Measurements from ENCODE around the gene KXD1. TPM values are rescaled to one million over a fixed set of nuclear protein-coding genes. Genes with fewer than 3 reads are reported as not detected.
"Not testable (repeated sequence)": the region's sequence is repeated elsewhere in the genome, so short reads cannot be mapped to it uniquely, and the experiment has no call there.

The KXD1 gene
- total RNA-seq, 1 donor from 2014 or later: 16.4 TPM

- no peak for DNase-seq
Observed at GRCh38 chr19:18536475-18536874, 21.2 kb upstream of the KXD1 start.

- no peak for DNase-seq
Observed at GRCh38 chr19:18537431-18537830, 20.2 kb upstream of the KXD1 start.

GRCh38 chr19:18538115-18538514, 19.6 kb upstream of the KXD1 start:
- DNase-seq: no peak

- no peak for DNase-seq
Observed at GRCh38 chr19:18539372-18539771, 18.3 kb upstream of the KXD1 start.

GRCh38 chr19:18540200-18540599, 17.5 kb upstream of the KXD1 start:
- not testable (repeated sequence) for DNase-seq

GRCh38 chr19:18541258-18541991, 16.2 kb upstream of the KXD1 start:
- peak; percentile 17 for DNase-seq

GRCh38 chr19:18541992-18542940, 15.4 kb upstream of the KXD1 start:
- no peak for DNase-seq

GRCh38 chr19:18542941-18543813, 14.5 kb upstream of the KXD1 start, which contains the start of gene FKBP8:
Gene FKBP8 (minus strand): TSS chr19:18543573. CDS start chr19:18541970, 1,603 bp downstream.
- DNase-seq: peak; percentile 88

- DNase-seq: peak; percentile 47
Observed at GRCh38 chr19:18543814-18544475, 13.7 kb upstream of the KXD1 start.

- DNase-seq: no peak
Observed at GRCh38 chr19:18551631-18552030, 6.0 kb upstream of the KXD1 start.

GRCh38 chr19:18558202-18558555, 509 bp downstream of the KXD1 start:
- no peak for DNase-seq

- no peak for DNase-seq
Observed at GRCh38 chr19:18558604-18559003, 934 bp downstream of the KXD1 start.

GRCh38 chr19:18559685-18560084, 2.0 kb downstream of the KXD1 start:
- DNase-seq: no peak

GRCh38 chr19:18562086-18562485, 4.4 kb downstream of the KXD1 start:
- no peak for DNase-seq

GRCh38 chr19:18566953-18567352, 9.3 kb downstream of the KXD1 start:
- no peak for DNase-seq

- no peak for DNase-seq
Observed at GRCh38 chr19:18568367-18568766, 10.7 kb downstream of the KXD1 start.

GRCh38 chr19:18571564-18572344, 14.1 kb downstream of the KXD1 start, which contains the start of gene UBA52:
Gene UBA52 (plus strand): TSS chr19:18571857. CDS start chr19:18573301, 1,444 bp downstream.
- DNase-seq: peak; percentile 94

- no peak for DNase-seq
Observed at GRCh38 chr19:18574691-18575291, 17.1 kb downstream of the KXD1 start.

GRCh38 chr19:18576383-18576782, 18.7 kb downstream of the KXD1 start:
- no peak for DNase-seq

- DNase-seq: no peak
Observed at GRCh38 chr19:18577365-18577914, 19.8 kb downstream of the KXD1 start.
